ENCODE measurements around the gene LIN52.

LIN52 gene, protein sequence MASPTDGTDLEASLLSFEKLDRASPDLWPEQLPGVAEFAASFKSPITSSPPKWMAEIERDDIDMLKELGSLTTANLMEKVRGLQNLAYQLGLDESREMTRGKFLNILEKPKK

GRCh38 chr14:74084277-74085046 lies at the start of gene LIN52, which contains the start of gene ALDH6A1:
LIN52 (plus strand) TSS chr14:74084956; CDS start chr14:74084975, 19 bp downstream.
ALDH6A1 (minus strand) TSS chr14:74084453; CDS start chr14:74084394, 59 bp downstream.
- peak within 1 kb of the TSS; percentile 99 for H3K4me3 ChIP-seq (ENCODE audit: low read depth, low read length)

DNA sequence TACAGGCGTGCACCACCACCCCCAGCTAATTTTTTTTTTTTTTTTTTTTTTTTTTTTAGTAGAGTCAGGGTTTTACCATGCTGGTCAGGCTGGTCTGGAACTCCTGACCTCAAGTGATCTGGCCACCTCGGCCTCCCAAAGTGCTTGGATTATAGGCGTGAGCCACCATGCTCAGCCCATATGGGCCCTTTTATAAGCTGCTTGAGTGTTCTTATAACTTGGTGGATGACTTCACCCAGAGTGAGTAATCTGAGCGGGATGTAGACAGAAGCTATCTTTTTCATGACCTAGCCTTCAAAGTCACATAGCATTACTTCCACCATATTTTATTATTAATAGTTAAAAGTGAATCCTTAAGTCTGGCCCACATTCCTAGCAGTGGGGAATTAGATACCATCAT lies 49.2 kb upstream of the LIN52 start:
- H3K4me3 ChIP-seq (ENCODE audit: low read depth, low read length): no peak overlapping the region

DNA sequence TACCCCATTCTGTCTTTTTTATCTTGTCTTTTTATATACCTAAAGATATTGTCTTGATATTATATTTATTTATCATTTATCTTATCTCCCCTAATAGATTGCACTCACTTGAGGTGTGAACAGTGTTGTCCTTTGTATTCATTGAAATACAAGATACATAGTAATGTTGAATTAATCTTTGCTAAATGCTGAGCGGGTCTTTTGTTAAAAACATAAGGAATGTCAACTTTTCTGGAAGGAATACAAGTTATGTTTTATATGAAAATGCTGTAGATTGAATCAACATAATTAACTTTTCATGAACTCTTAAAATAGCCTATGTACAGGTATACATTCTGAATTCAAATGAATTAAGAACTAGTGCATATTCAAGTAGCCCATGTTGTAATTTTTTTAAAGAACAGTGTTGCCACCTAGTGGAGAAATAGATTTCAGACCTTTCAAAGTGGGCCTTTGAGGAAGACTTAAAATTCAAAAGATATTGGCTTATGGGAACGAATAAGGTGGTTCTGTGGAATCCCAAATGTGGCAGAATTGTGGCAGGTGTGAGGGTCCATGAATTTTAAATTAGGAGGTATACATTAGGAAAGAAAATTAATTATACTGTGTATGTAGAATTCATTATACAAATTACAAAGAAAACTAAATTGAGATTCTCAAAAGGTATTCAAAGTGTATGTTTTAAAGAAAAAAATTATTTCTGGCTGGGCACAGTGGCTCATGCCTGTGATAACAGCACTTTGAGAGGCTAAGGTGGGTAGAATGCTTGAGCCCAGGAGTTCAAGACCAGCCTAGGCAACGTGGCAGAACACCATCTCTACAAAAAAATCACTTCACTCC lies 46.5 kb upstream of the LIN52 start:
- H3K4me3 ChIP-seq (ENCODE audit: low read depth, low read length): no peak overlapping the region

GRCh38 chr14:74042296-74042695 lies 42.5 kb upstream of the LIN52 start:
- no peak overlapping the region for H3K4me3 ChIP-seq (ENCODE audit: low read depth, low read length)

- no peak overlapping the region for H3K4me3 ChIP-seq (ENCODE audit: low read depth, low read length)
These were observed 39.2 kb upstream of the LIN52 start for GRCh38 chr14:74045522-74045921.

GRCh38 chr14:74048281-74048680 lies 36.5 kb upstream of the LIN52 start:
- H3K4me3 ChIP-seq (ENCODE audit: low read depth, low read length): no peak overlapping the region

DNA sequence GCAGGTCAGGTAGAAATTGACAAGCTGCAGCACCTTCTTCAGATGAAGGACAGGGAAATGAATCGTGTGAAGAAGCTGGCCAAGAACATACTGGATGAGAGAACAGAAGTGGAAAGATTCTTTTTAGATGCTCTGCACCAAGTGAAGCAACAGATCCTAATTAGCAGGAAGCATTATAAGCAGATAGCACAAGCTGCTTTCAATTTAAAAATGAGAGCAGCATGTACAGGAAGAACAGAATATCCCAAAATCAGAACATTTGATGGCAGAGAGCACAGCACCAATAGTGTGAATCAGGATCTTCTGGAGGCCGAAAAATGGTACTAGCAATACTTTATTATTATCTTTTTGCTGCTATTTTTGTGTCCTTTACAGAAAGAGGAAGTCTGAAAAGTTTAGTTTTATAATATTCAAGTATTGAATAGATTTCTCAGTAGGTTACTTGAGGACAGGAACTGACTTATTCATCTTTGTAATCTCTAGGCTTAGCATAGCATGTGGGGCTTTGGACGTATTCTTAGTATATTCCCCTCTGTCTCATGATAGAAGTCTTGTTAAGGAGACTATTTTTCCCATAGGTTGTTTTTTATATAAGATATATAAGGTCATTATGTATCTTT lies 34.8 kb upstream of the LIN52 start:
- H3K4me3 ChIP-seq (ENCODE audit: low read depth, low read length): no peak overlapping the region

DNA sequence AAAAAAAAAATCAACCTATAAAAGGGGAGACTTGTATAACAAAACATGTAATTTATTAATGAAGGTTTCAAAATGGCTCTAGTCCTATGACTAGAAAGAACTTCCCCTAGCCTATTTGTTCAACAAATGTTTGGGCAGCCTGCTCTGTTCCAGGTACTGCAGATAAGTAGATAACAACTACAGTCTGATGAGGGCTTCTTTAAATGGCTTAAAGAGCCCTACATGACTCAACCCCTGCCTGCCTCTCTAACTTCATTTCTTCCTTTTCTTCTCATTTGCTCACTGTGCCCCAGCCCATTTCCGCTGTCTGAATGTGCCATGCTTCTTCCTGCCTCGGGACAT lies 22.0 kb upstream of the LIN52 start:
- no peak overlapping the region for H3K4me3 ChIP-seq (ENCODE audit: low read depth, low read length)

DNA sequence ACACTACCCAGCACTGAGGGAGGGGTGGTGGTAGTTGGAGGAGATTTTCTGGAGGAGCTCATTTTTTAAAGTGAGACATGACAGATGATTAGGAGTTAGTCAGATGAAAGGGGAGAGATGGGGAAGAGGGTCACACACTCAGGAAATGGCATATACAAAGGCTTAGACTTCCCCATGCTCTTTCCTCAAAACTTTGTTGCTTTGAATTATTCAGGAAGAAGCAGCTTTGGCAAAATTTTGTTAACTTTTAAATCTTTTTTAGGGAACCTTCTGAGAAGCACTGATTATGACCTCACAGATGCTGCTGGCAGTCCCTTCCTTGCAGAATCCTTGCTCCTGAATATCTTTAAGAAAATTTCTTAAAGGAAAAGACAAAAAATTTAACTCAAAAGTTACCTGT lies 20.3 kb upstream of the LIN52 start:
- H3K4me3 ChIP-seq (ENCODE audit: low read depth, low read length): no peak overlapping the region

DNA sequence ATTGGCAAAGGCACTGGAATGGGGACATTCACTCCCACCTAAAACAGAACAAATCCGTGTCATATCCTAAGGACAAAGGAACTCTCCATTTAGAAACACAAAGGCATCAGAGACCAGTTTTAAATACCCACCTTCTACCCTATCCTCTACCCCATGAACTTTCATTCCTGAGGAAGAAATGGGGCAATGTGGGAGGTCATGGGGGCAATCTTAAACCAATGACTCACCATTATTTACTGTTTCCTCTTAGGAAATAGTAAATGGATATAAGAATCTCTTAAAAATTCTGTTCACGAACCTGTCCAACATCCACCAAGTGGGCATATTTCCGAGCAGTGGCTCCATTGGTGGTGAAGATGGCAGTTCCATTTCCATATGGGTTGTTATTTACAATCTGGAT lies 19.9 kb upstream of the LIN52 start:
- no peak overlapping the region for H3K4me3 ChIP-seq (ENCODE audit: low read depth, low read length)

- no peak overlapping the region for H3K4me3 ChIP-seq (ENCODE audit: low read depth, low read length)
These were observed 18.8 kb upstream of the LIN52 start for GRCh38 chr14:74065746-74066575.

DNA sequence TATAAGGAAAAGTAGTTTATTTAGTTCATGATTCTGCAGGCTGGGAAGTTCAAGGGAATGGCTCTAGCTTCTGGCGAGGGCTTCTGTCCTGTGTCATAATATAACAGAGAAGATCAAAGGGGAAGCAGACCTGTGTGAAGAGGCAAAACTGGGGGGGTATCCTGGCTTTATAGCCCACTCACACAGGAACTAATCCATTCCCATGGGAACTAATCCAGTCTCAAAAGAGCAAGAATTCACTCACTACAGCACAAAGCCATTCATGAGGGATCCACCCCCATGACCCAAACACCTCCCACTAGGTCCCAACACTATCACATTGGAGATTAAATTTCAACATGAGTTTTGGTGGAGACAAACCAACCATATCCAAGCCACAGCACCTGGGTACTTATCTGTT lies 7.4 kb upstream of the LIN52 start:
- H3K4me3 ChIP-seq (ENCODE audit: low read depth, low read length): no peak overlapping the region

GRCh38 chr14:74080820-74081460 lies 3.8 kb upstream of the LIN52 start:
- no peak overlapping the region for H3K4me3 ChIP-seq (ENCODE audit: low read depth, low read length)

- no peak overlapping the region for H3K4me3 ChIP-seq (ENCODE audit: low read depth, low read length)
These were observed 3.3 kb upstream of the LIN52 start for GRCh38 chr14:74081491-74081890.

DNA sequence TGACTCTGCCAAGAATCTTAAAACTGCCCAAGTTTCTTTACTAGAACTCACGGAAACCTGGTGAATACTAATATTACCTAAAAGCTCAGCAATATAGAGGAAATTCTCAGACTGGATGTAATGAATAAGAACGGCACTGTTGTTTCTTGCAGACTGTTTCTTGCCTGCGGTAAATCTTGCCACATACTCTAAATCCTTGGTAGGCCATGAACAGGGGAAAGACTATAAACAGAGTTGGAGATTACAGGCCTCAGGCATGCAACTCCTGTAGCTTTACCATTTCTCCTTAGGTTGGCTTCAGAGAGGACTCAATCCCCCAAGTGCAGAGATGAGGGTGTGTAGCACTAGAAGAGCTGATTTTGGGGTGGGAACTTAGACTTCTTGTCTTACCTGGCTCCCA lies 1.6 kb upstream of the LIN52 start:
- H3K4me3 ChIP-seq (ENCODE audit: low read depth, low read length): peak overlapping the region; percentile 92

DNA sequence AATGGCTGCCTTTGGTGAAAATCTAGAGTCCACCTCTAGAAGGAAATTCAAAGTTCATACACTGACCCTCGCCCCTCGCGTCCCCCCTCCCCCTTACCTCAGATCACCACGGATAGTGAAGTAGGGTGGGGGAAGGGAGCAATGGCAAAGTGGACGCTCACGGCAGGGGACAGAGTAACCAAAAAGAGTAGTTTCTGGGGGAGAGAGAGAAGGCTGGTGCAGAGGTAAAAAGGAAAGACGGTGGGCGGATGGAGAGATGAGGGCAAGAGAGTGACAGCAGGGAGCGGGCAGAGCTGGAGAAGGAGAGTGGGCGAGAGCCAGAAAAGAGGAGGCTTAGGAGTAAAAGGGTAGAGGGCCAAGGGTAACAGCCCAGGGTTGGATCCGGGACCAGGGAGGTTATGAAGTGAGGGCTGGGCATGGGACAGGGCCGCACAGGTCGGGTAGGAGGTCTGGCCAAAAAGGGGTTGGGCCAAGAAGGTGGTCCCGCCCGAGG lies 926 bp upstream of the LIN52 start:
- H3K4me3 ChIP-seq (ENCODE audit: low read depth, low read length): peak overlapping the region; percentile 92

- peak overlapping the region; percentile 99 for H3K4me3 ChIP-seq (ENCODE audit: low read depth, low read length)
These were observed 386 bp downstream of the LIN52 start for GRCh38 chr14:74085047-74085637.

DNA sequence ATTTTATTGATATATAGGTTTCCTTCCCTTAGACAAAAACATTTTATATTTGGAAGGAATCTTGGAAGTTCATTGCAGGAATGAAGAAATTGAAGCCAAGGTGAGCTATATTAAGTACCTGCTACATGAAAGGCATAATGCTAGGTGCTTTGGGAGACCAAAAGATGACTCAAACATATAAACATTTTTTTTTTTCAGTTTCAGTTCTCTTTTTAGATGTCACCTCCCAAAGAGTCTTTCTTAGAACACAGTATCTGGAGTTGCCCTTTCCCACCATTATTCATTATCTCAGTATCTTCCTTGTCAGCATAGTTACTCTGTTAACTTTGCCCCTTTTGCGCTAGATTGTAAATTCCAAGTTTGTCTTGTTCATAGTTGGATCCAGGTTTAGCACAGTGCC lies 1.1 kb downstream of the LIN52 start:
- peak overlapping the region; percentile 99 for H3K4me3 ChIP-seq (ENCODE audit: low read depth, low read length)

GRCh38 chr14:74089251-74090020 lies 4.7 kb downstream of the LIN52 start:
- no peak overlapping the region for H3K4me3 ChIP-seq (ENCODE audit: low read depth, low read length)

Measured in iPS-11a (cell line).